Rectal smooth muscle tissue (tissue), 1 donor: ENCODE results near the gene GAK.

ENCODE experiments used
- H3K27ac ChIP-seq: one replicate; pipeline ENCODE4 v1.7.0; 2013; ENCODE audit warnings: low read depth, low read length, inconsistent platforms
- H3K27me3 ChIP-seq: one replicate; pipeline ENCODE4 v1.7.0; 2013; ENCODE audit warnings: low read length; ENCODE audit not compliant: control insufficient read depth, insufficient read depth
- H3K36me3 ChIP-seq: one replicate; pipeline ENCODE4 v1.7.0; 2013; ENCODE audit warnings: low read length; ENCODE audit not compliant: control insufficient read depth, insufficient read depth
- H3K4me1 ChIP-seq: one replicate; pipeline ENCODE4 v1.7.0; 2013; ENCODE audit warnings: low read length; ENCODE audit not compliant: control insufficient read depth, insufficient read depth
- H3K4me3 ChIP-seq: one replicate; pipeline ENCODE4 v1.7.0; 2013; ENCODE audit warnings: low read length
- H3K9ac ChIP-seq: one replicate; pipeline ENCODE4 v1.7.0; 2013; ENCODE audit warnings: low read length

The GAK gene

GRCh38 chr4:867526-868250 lies 64.4 kb downstream of the GAK start:
- no peak overlapping the region for H3K27ac ChIP-seq
- H3K4me3 ChIP-seq: no peak overlapping the region
- H3K9ac ChIP-seq: no peak overlapping the region
- no peaks in the 10 kb centered on the region for H3K27me3 ChIP-seq
- H3K4me1 ChIP-seq: no peaks in the 10 kb centered on the region
- H3K36me3 ChIP-seq: peaks cover 41% of the 10 kb centered on the region

DNA sequence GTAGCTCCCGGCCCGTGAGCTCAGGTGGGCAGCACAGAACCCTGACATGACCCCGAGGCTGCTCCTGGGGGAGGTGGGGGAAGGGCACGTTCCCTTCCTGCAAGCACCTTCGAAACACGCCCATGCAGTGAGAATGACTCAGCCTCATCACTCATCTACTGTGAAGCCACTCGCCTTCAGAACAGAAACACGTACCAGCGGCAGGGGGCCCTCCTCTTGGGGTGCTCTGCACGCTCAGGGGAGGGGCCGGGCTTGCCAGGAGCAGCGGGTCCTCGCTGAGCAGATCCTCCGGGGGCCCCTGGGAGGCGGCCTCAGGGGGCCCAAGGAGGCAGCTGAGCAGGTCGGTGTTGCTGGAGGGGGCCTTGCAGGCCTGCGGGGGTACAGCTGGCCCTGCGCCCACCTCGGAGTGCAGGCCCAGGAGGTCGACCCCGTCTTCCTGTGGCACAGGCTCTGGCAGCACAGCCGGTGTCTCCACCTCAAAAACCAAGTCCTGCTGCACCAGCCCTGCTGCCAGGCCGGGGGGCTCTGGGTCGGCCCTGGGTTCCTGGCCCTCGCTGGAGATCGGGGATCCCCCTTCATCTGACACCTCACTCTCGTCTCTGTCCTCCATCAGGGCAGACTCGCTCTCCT lies 65.2 kb downstream of the GAK start:
- Histone ChIP-seq H3K4me3 (no peak overlapping the region), H3K27ac (no peak overlapping the region), H3K4me1 (no peaks in the 10 kb centered on the region), H3K36me3 (peaks cover 38% of the 10 kb centered on the region), H3K27me3 (no peaks in the 10 kb centered on the region), H3K9ac (no peak overlapping the region)

- H3K36me3 ChIP-seq: peaks cover 43% of the 10 kb centered on the region
- H3K27me3 ChIP-seq: no peaks in the 10 kb centered on the region
- no peaks in the 10 kb centered on the region for H3K4me1 ChIP-seq
- H3K27ac ChIP-seq: no peak overlapping the region
- no peak overlapping the region for H3K9ac ChIP-seq
- H3K4me3 ChIP-seq: no peak overlapping the region
Observed at GRCh38 chr4:866068-866760, 65.9 kb downstream of the GAK start.

DNA sequence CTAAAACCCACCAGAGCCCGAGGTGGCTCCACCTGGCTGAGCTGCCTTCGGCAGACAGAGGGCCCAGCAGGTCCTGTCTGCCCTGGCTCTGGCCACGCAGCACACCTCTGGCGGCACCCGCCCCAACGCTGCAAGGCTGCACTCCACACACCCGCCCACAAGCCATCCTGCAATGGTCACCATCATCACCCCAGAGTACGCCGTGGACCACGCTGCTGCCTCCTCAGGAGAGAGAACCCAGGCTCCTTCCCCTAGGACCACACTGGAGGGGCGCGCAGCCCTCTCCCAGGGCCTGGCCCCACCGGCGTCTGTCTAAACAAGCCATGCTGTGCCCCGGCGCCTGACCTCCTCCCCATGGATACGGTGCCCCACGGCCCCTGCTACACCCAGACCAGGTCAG lies 66.5 kb downstream of the GAK start:
- H3K36me3 ChIP-seq: peaks cover 43% of the 10 kb centered on the region
- no peak overlapping the region for H3K9ac ChIP-seq
- H3K4me3 ChIP-seq: no peak overlapping the region
- no peak overlapping the region for H3K27ac ChIP-seq
- no peaks in the 10 kb centered on the region for H3K27me3 ChIP-seq
- no peaks in the 10 kb centered on the region for H3K4me1 ChIP-seq

- Histone ChIP-seq H3K4me1 (no peaks in the 10 kb centered on the region), H3K27me3 (no peaks in the 10 kb centered on the region), H3K36me3 (peaks cover 40% of the 10 kb centered on the region), H3K9ac (no peak overlapping the region), H3K27ac (no peak overlapping the region), H3K4me3 (no peak overlapping the region)
Observed at GRCh38 chr4:865121-865465, 67.0 kb downstream of the GAK start.

- Histone ChIP-seq H3K27ac (no peak overlapping the region), H3K4me3 (no peak overlapping the region), H3K36me3 (peaks cover 37% of the 10 kb centered on the region), H3K4me1 (no peaks in the 10 kb centered on the region), H3K27me3 (no peaks in the 10 kb centered on the region), H3K9ac (no peak overlapping the region)
Observed at GRCh38 chr4:864456-865120, 67.5 kb downstream of the GAK start.

DNA sequence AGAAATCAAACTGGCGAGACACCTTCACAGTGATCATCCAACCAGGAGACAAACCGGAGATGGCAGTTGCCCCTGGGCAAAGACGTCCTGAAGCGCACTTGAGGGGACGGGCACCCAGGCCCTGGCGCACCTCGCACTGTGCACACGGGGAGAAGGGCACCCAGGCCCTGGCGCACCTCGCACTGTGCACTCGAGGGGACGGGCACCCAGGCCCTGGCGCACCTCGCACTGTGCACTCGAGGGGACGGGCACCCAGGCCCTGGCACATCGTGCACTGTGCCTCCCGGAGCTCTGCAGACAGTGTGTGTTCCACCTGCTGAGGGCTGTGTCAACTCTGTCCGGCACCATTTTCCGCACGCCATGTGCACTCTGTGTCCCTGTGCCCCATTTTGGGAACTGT lies 71.6 kb downstream of the GAK start:
- H3K36me3 ChIP-seq: peaks cover 40% of the 10 kb centered on the region
- H3K27ac ChIP-seq: no peak overlapping the region
- H3K4me3 ChIP-seq: no peak overlapping the region
- H3K4me1 ChIP-seq: no peaks in the 10 kb centered on the region
- H3K9ac ChIP-seq: no peak overlapping the region
- no peaks in the 10 kb centered on the region for H3K27me3 ChIP-seq

DNA sequence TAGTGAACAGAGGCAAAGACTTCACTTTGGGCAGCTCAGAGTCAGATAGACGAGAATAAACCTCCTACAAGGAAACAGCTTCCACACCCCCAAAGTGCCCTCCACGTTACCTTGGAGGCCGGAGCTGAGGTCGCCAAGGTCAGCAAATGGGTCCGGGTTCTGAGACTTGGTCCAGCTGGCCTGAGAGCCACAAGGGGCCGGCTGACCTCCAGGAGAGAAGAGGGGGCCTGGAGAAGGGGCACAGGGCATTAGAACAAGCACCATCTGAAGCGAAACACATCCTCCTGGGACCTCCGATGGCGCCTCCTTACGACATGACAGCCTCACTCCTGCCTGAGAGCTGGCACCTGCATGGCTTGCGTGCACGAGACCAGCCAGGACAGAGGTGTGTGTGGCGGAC lies 72.6 kb downstream of the GAK start:
- Histone ChIP-seq H3K36me3 (peaks cover 36% of the 10 kb centered on the region), H3K27ac (no peak overlapping the region), H3K27me3 (no peaks in the 10 kb centered on the region), H3K9ac (no peak overlapping the region), H3K4me3 (no peak overlapping the region), H3K4me1 (no peaks in the 10 kb centered on the region)

- H3K36me3 ChIP-seq: peaks cover 33% of the 10 kb centered on the region
- H3K27ac ChIP-seq: no peak overlapping the region
- H3K27me3 ChIP-seq: no peaks in the 10 kb centered on the region
- H3K4me3 ChIP-seq: no peak overlapping the region
- no peaks in the 10 kb centered on the region for H3K4me1 ChIP-seq
- H3K9ac ChIP-seq: no peak overlapping the region
Observed at GRCh38 chr4:858831-859451, 73.2 kb downstream of the GAK start.

GRCh38 chr4:858041-858481 lies 74.1 kb downstream of the GAK start:
- H3K9ac ChIP-seq: no peak overlapping the region
- H3K4me1 ChIP-seq: no peaks in the 10 kb centered on the region
- peaks cover 26% of the 10 kb centered on the region for H3K36me3 ChIP-seq
- no peak overlapping the region for H3K27ac ChIP-seq
- no peaks in the 10 kb centered on the region for H3K27me3 ChIP-seq
- H3K4me3 ChIP-seq: no peak overlapping the region

DNA sequence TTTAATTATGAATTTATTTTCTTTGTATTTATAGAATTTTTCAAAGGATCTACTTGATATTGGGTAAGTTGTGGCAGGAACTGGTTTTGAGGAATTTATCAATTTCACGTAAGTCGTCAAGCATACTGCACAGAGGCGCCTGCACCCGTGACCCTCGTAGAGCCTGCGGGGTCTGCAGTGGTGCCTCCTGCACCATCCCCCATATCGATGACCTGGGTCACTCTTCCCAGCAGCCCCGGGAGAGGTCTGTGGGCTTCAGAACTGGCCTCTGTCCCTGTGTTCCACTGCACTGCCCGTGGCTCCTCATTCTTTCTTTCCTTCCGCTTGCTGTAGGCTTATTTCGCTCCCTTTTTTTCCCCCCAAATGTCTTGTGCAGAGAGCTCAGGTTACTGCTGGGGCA lies 74.7 kb downstream of the GAK start:
- no peak overlapping the region for H3K27ac ChIP-seq
- H3K36me3 ChIP-seq: peaks cover 25% of the 10 kb centered on the region
- no peaks in the 10 kb centered on the region for H3K4me1 ChIP-seq
- no peaks in the 10 kb centered on the region for H3K27me3 ChIP-seq
- H3K9ac ChIP-seq: no peak overlapping the region
- no peak overlapping the region for H3K4me3 ChIP-seq

GRCh38 chr4:856225-856901 lies 75.8 kb downstream of the GAK start:
- Histone ChIP-seq H3K36me3 (peaks cover 18% of the 10 kb centered on the region), H3K27me3 (no peaks in the 10 kb centered on the region), H3K9ac (no peak overlapping the region), H3K4me1 (no peaks in the 10 kb centered on the region), H3K27ac (no peak overlapping the region), H3K4me3 (no peak overlapping the region)
